ENCODE measurements around the gene KRT85. TPM values are rescaled to one million over a fixed set of nuclear protein-coding genes. Genes with fewer than 3 reads are reported as not detected.

The KRT85 gene
- total RNA-seq, 5 donors from 2014 or later (not counting 1 experiment from before 2014, with no cell fraction given): not detected

- ATAC-seq (replicated peaks in 1 of 4) (no peak), DNase-seq (no peak)
- H3K4me3 Mint-ChIP-seq: no peak overlapping the region
- H3K27ac Mint-ChIP-seq: no peak overlapping the region
- Histone ChIP-seq H3K36me3 (ENCODE audit: control insufficient read depth in 2 of 2, extremely low read depth in 1 of 2, insufficient read depth in 1 of 2, low read length in 1 of 2) (no peaks in the 10 kb centered on the region), H3K27ac (ENCODE audit: low read length) (no peak overlapping the region), H3K9me3 (no peaks in the 10 kb centered on the region), H3K27me3 (replicated peaks in 1 of 2; ENCODE audit: control insufficient read depth in 2 of 2, extremely low read depth in 1 of 2, insufficient read depth in 2 of 2, low read length in 1 of 2) (peaks cover 9 to 69% of the 10 kb centered on the region in 2 experiments), H3K4me1 (ENCODE audit: control insufficient read depth in 1 of 2, extremely low read depth in 1 of 2, insufficient read depth in 2 of 2, low read length in 2 of 2) (peaks cover 0 to 11% of the 10 kb centered on the region in 2 experiments), H3K4me3 (ENCODE audit: control insufficient read depth in 1 of 2, extremely low read depth in 1 of 2, low read length in 1 of 2) (no peak overlapping the region)
- POLR2A ChIA-PET: no interaction called here
- whole genome bisulfite sequencing (ENCODE audit: insufficient coverage): 100% methylated on average over 2 of the region's 3 CpGs
- peaks cover 6 to 13% (median 10%) of the 10 kb centered on the region in 3 donors for H3K4me1 Mint-ChIP-seq
- no peaks in the 10 kb centered on the region for H3K36me3 Mint-ChIP-seq
- CTCF ChIA-PET: interaction anchor here in 1 of 2 donors (1.1 kb wide), 1 partner anchor 19 kb away, joined by 3 read pairs; no protein-coding TSS in a partner anchor
- no peaks in the 10 kb centered on the region for H3K9me3 Mint-ChIP-seq
- H3K27me3 Mint-ChIP-seq: peaks cover 54 to 64% of the 10 kb centered on the region in 2 donors
These were observed 56.0 kb downstream of the KRT85 start for GRCh38 chr12:52311285-52311648.

- Histone ChIP-seq H3K4me3 (ENCODE audit: control insufficient read depth in 1 of 2, extremely low read depth in 1 of 2, low read length in 1 of 2) (no peak overlapping the region), H3K27me3 (replicated peaks in 1 of 2; ENCODE audit: control insufficient read depth in 2 of 2, extremely low read depth in 1 of 2, insufficient read depth in 2 of 2, low read length in 1 of 2) (peaks cover 9 to 72% of the 10 kb centered on the region in 2 experiments), H3K27ac (ENCODE audit: low read length) (no peak overlapping the region), H3K4me1 (ENCODE audit: control insufficient read depth in 1 of 2, extremely low read depth in 1 of 2, insufficient read depth in 2 of 2, low read length in 2 of 2) (peaks cover 0 to 12% of the 10 kb centered on the region in 2 experiments), H3K9me3 (no peaks in the 10 kb centered on the region), H3K36me3 (ENCODE audit: control insufficient read depth in 2 of 2, extremely low read depth in 1 of 2, insufficient read depth in 1 of 2, low read length in 1 of 2) (no peaks in the 10 kb centered on the region)
- DNase-seq (no peak), ATAC-seq (replicated peaks in 1 of 4) (no peak)
- Mint-ChIP-seq H3K4me1 (peaks cover 7 to 18% (median 10%) of the 10 kb centered on the region in 3 donors), H3K36me3 (no peaks in the 10 kb centered on the region), H3K27ac (no peak overlapping the region), H3K9me3 (no peaks in the 10 kb centered on the region), H3K27me3 (peaks cover 54 to 64% of the 10 kb centered on the region in 2 donors), H3K4me3 (no peak overlapping the region)
- ChIA-PET POLR2A (no interaction called here), CTCF (interaction anchor here in 1 of 2 donors (1.1 kb wide), 1 partner anchor 20 kb away, joined by 3 read pairs; no protein-coding TSS in a partner anchor)
- WGBS (ENCODE audit: insufficient coverage): 75% methylated on average over 3 of the region's 5 CpGs
These were observed 56.5 kb downstream of the KRT85 start for GRCh38 chr12:52310622-52311284.

Other genes with a start within 250 kb of the KRT85 start
- gene KRT80, start 175.5 kb downstream of the KRT85 start, total RNA-seq: under 1 TPM in 2 of 5 donors, not detected in 3; 0.09 to 0.12 TPM
- 1 to 10 TPM in 3 of 5 donors, not detected in 2; 2.7 to 3.8 (median 3.3) TPM for gene KRT7, start 134.2 kb downstream of the KRT85 start, total RNA-seq
- under 1 TPM in 1 of 5 donors, not detected in 4; 0.35 TPM for gene KRT86, start 92.8 kb downstream of the KRT85 start, total RNA-seq
- gene KRT81, start 75.9 kb downstream of the KRT85 start, total RNA-seq: 1 to 10 TPM in 1 of 5 donors, under 1 TPM in 2, not detected in 2; 0.30 to 1.0 (median 0.76) TPM
- gene KRT83, start 46.1 kb downstream of the KRT85 start, total RNA-seq: not detected
- gene KRT84, start 18.2 kb upstream of the KRT85 start, total RNA-seq: not detected
- not detected for gene KRT82, start 38.9 kb upstream of the KRT85 start, total RNA-seq
- gene KRT75, start 66.9 kb upstream of the KRT85 start, total RNA-seq: not detected
- gene KRT6B, start 84.7 kb upstream of the KRT85 start, total RNA-seq: not detected
- not detected for gene KRT6C, start 106.3 kb upstream of the KRT85 start, total RNA-seq
- gene KRT6A, start 125.8 kb upstream of the KRT85 start, total RNA-seq: not detected
- gene KRT5, start 152.9 kb upstream of the KRT85 start, total RNA-seq: not detected
- not detected for gene KRT71, start 185.7 kb upstream of the KRT85 start, total RNA-seq
- gene KRT74, start 206.4 kb upstream of the KRT85 start, total RNA-seq: under 1 TPM in 4 of 5 donors, not detected in 1; 0.20 to 0.79 (median 0.45) TPM
- 10 to 100 TPM; 10.1 to 52.7 (median 28.7) TPM for gene KRT72, start 234.0 kb upstream of the KRT85 start, total RNA-seq